RWPE2 (cell line): ENCODE measurements around the gene GRAMD1C.

ENCODE experiments used
- ATAC-seq: fragments of 200-7000 bp; cut with Tn5 transposase; 3 replicates; pipeline ENCODE4 v1.9.1; 2021; ENCODE audit warnings: low read depth
- DNase-seq: peaks from one replicate; pipeline ENCODE4 v3.0.0-alpha.2; 2020; ENCODE audit warnings: low spot score
- H3K27ac ChIP-seq: fragments of 450-650 bp; 2 replicates; pipeline ENCODE4 v1.5.1; 2017; ENCODE audit warnings: mild to moderate bottlenecking; ENCODE audit not compliant: poor library complexity, severe bottlenecking
- H3K27me3 ChIP-seq: fragments of 250-450 bp; sonication (Bioruptor Pico); 2 replicates; pipeline ENCODE4 v1.5.1; 2021; ENCODE audit warnings: mild to moderate bottlenecking, moderate library complexity; ENCODE audit not compliant: insufficient read depth, poor library complexity, severe bottlenecking
- H3K36me3 ChIP-seq: fragments of 250-450 bp; sonication (Bioruptor Pico); 2 replicates; pipeline ENCODE4 v1.5.1; 2020; ENCODE audit warnings: low read depth, mild to moderate bottlenecking, moderate library complexity
- H3K4me1 ChIP-seq: fragments of 250-450 bp; sonication (Bioruptor Pico); 2 replicates; pipeline ENCODE4 v1.5.1; 2021; ENCODE audit warnings: mild to moderate bottlenecking, moderate library complexity; ENCODE audit not compliant: insufficient read depth, poor library complexity, severe bottlenecking
- H3K4me3 ChIP-seq: fragments of 250-450 bp; sonication (Bioruptor Pico); 2 replicates; pipeline ENCODE4 v1.5.1; 2021; ENCODE audit warnings: mild to moderate bottlenecking, moderate library complexity; ENCODE audit not compliant: severe bottlenecking
- H3K9me3 ChIP-seq: fragments of 250-450 bp; sonication (Bioruptor Pico); 2 replicates; pipeline ENCODE4 v1.5.1; 2021; ENCODE audit warnings: mild to moderate bottlenecking, moderate library complexity; ENCODE audit not compliant: severe bottlenecking
- CTCF ChIP-seq: fragments of 450-650 bp; IDR thresholded peaks from one replicate; pipeline ENCODE4 v1.5.1; 2017; ENCODE audit warnings: mild to moderate bottlenecking, moderate library complexity; ENCODE audit not compliant: poor library complexity, severe bottlenecking

GRAMD1C gene

DNA sequence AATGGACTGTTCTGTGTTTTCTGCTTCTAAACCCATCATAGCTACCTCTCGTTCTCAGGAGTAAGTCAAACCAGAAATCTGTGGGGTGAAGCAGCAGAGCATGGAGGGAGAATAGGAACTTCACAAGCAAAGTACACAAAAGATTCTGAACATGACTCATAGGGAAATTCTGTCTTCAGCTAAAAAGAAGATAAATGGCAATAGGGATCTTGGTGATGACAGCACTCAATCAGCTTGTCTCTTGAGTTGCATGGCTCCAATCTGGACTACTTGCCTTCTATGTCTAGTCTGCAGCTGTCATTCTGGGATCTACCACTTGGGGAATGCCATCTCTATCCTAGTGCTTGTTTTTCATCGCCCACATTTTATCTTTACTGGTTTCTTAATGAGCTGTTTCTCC, 13.5 kb upstream of the GRAMD1C start:
- DNase-seq (no peak), ATAC-seq (peak; percentile 19; the same call in 1 of the 3 replicates)
- TF ChIP-seq CTCF = no peak
- Histone ChIP-seq H3K36me3 (no peaks in the 10 kb centered on the region), H3K4me1 (peaks cover 1% of the 10 kb centered on the region), H3K27me3 (no peaks in the 10 kb centered on the region), H3K27ac (no peak overlapping the region), H3K9me3 (no peaks in the 10 kb centered on the region), H3K4me3 (no peak overlapping the region)

DNA sequence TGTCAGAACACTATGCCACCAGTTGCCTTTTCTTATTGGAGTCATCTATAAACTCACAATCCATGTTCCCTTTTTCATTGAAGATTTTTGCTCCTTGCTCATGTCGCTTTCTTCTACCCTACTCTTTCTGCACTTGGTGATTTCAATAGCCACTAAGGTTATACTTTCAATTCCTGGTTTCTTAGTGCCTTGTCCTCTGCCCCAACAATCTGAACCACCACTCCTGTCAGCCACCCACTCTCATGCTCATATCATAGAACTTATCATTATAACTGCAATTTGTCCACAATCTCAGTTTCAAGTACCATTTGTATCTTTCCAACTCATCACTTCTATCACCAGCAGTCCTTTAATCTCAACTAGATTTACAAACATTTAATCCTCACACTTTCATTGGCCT, 10.0 kb upstream of the GRAMD1C start:
- Histone ChIP-seq H3K36me3 (no peaks in the 10 kb centered on the region), H3K27ac (no peak overlapping the region), H3K9me3 (no peaks in the 10 kb centered on the region), H3K4me3 (no peak overlapping the region), H3K27me3 (no peaks in the 10 kb centered on the region), H3K4me1 (peaks cover 11% of the 10 kb centered on the region)
- TF ChIP-seq CTCF = no peak
- no peak for ATAC-seq
- no peak for DNase-seq

GRCh38 chr3:113829576-113830354, 8.8 kb upstream of the GRAMD1C start:
- ATAC-seq (no peak), DNase-seq (no peak)

DNA sequence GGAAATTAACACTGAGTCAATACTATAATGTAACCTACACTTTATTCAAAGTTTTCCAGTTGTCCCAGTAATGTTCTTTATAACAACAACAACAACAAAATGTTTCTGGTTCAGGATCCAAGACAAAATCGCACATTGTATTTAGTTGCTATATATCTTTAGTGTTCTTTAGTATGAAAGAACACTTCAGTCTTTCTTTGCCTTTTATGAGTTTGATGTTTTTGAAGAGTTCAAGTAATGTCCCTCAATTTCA, 7.6 kb upstream of the GRAMD1C start:
- no peaks in the 10 kb centered on the region for H3K9me3 ChIP-seq
- peak overlapping the region; percentile 67 for H3K27ac ChIP-seq
- no peak overlapping the region for H3K4me3 ChIP-seq
- H3K4me1 ChIP-seq = peaks cover 20% of the 10 kb centered on the region
- no peak for ATAC-seq
- no peaks in the 10 kb centered on the region for H3K27me3 ChIP-seq
- no peaks in the 10 kb centered on the region for H3K36me3 ChIP-seq
- no peak for DNase-seq
- TF ChIP-seq CTCF = no peak

More at GRCh38 chr3:113829576-113830354, 8.8 kb upstream of the GRAMD1C start:
- no peaks in the 10 kb centered on the region for H3K27me3 ChIP-seq
- no peak for TF ChIP-seq CTCF
- H3K9me3 ChIP-seq = no peaks in the 10 kb centered on the region
- no peak overlapping the region for H3K4me3 ChIP-seq
- H3K27ac ChIP-seq = peak overlapping the region; percentile 67
- no peaks in the 10 kb centered on the region for H3K36me3 ChIP-seq
- H3K4me1 ChIP-seq = peaks cover 11% of the 10 kb centered on the region

GRCh38 chr3:113832477-113833164, 6.0 kb upstream of the GRAMD1C start:
- H3K4me3 ChIP-seq = no peak overlapping the region
- TF ChIP-seq CTCF = no peak
- no peaks in the 10 kb centered on the region for H3K9me3 ChIP-seq
- H3K27me3 ChIP-seq = no peaks in the 10 kb centered on the region
- H3K27ac ChIP-seq = no peak overlapping the region
- no peak for DNase-seq
- ATAC-seq = no peak
- H3K36me3 ChIP-seq = no peaks in the 10 kb centered on the region
- peaks cover 20% of the 10 kb centered on the region for H3K4me1 ChIP-seq
